GM12878 (cell line): ENCODE results near the gene PKLR. TPM values are rescaled to one million over a fixed set of nuclear protein-coding genes. Genes with fewer than 3 reads are reported as not detected.

Experiments used
- HCFC1 ChIP-seq: fragments of 150-350 bp; IDR thresholded peaks from 2 replicates; pipeline ENCODE4 v1.6.1; 2014; ENCODE audit warnings: low read length
- IRF5 ChIP-seq: fragments of 450-650 bp; IDR thresholded peaks from 2 replicates; pipeline ENCODE4 v1.6.1; 2017; ENCODE audit warnings: borderline replicate concordance
- JUNB ChIP-seq: IDR thresholded peaks from 2 replicates; pipeline ENCODE4 v1.6.1; 2016; ENCODE audit warnings: antibody characterized with exemption, mild to moderate bottlenecking
- KAT2A ChIP-seq: conservative IDR thresholded peaks from 2 replicates; pipeline ENCODE4 v1.6.1; 2011; ENCODE audit warnings: low read depth, low read length; ENCODE audit not compliant: control insufficient read depth
- MYB ChIP-seq: fragments of 150-350 bp; IDR thresholded peaks from 2 replicates; pipeline ENCODE4 v1.6.1; 2014; ENCODE audit warnings: mild to moderate bottlenecking, low read depth, low read length, borderline replicate concordance
- PKNOX1 ChIP-seq: fragments of 450-650 bp; IDR thresholded peaks from 2 replicates; pipeline ENCODE4 v1.6.1; 2016; ENCODE audit warnings: mild to moderate bottlenecking
- RB1 ChIP-seq: fragments of 450-650 bp; formaldehyde crosslinking; IDR thresholded peaks from 2 replicates; pipeline ENCODE4 v1.6.1; 2017; ENCODE audit warnings: mild to moderate bottlenecking, borderline replicate concordance
- RFX5 ChIP-seq: IDR thresholded peaks from 2 replicates; pipeline ENCODE4 v1.6.1; 2011; ENCODE audit warnings: low read depth, low read length, improper control_type of control experiment
- SIN3A ChIP-seq: IDR thresholded peaks from 2 replicates; pipeline ENCODE4 v1.6.1; 2012; ENCODE audit warnings: low read depth, low read length, improper control_type of control experiment
- SUZ12 ChIP-seq: fragments of 200-600 bp; sonication (generic); IDR thresholded peaks from one replicate; pipeline ENCODE4 v1.6.1; 2018; ENCODE audit warnings: antibody characterized with exemption, mild to moderate bottlenecking; ENCODE audit not compliant: unreplicated experiment
- ZBTB11 ChIP-seq: fragments of 450-650 bp; formaldehyde crosslinking; IDR thresholded peaks from 2 replicates; pipeline ENCODE4 v1.5.0; 2022; ENCODE audit warnings: mild to moderate bottlenecking, missing genetic modification characterization
- ZZZ3 ChIP-seq: IDR thresholded peaks from 2 replicates; pipeline ENCODE4 v1.6.1; 2011; ENCODE audit warnings: low read depth; ENCODE audit not compliant: control insufficient read depth, insufficient read length
- polyA plus RNA-seq, 11 experiments: library from polyadenylated mRNA; depleted of rRNA in 4 of 11; unstranded in 6 of 11; stranded (reverse) in 5 of 11; fragments of >200 nt; fragmentation: Nextera tagmentation in 4 of 11; fragmentation: Illumina TruSeq in 1 of 11; extraction: Ambion mirVana in 4 of 11; extraction: Trizol in 1 of 11; gene quantifications; 1 replicate in 1 of 11; 2 replicates in 10 of 11; pipeline versions ENCODE4 v1.2.1 to v1.2.3, GENCODE V29; 2011 to 2016; ENCODE audit warnings: inconsistent platforms in 2 of 11, missing spikeins in 2 of 11, low read depth in 1 of 11
- total RNA-seq, 4 experiments: library from RNA; depleted of rRNA in 3 of 4; stranded (reverse); fragments of >200 nt in 3 of 4; fragmentation: Illumina TruSeq in 1 of 4; extraction: Trizol in 1 of 4; gene quantifications; 2 replicates each; pipeline versions ENCODE4 v1.2.1 to v1.2.3, GENCODE V29; 2013 to 2021
- TF ChIP-seq, protein P1 (sequence below): fragments of 450-650 bp; formaldehyde crosslinking; IDR thresholded peaks from 2 replicates; pipeline ENCODE4 v1.4.0; 2022; ENCODE audit warnings: mild to moderate bottlenecking, moderate library complexity
- TF ChIP-seq, protein P2 (sequence below): fragments of 450-650 bp; IDR thresholded peaks from 2 replicates; pipeline ENCODE4 v1.6.1; 2017; ENCODE audit warnings: mild to moderate bottlenecking
- TF ChIP-seq, protein P3 (sequence below): IDR thresholded peaks from 2 replicates; pipeline ENCODE4 v1.6.1; 2012; ENCODE audit warnings: low read length, inconsistent platforms

PKLR gene
- total and polyA plus RNA-seq, 10 of the 15 experiments (the other 5 are each of a cell fraction or from before 2014, with no cell fraction given): 0.04 to 0.15 (median 0.08) TPM; not detected in 7

DNA sequence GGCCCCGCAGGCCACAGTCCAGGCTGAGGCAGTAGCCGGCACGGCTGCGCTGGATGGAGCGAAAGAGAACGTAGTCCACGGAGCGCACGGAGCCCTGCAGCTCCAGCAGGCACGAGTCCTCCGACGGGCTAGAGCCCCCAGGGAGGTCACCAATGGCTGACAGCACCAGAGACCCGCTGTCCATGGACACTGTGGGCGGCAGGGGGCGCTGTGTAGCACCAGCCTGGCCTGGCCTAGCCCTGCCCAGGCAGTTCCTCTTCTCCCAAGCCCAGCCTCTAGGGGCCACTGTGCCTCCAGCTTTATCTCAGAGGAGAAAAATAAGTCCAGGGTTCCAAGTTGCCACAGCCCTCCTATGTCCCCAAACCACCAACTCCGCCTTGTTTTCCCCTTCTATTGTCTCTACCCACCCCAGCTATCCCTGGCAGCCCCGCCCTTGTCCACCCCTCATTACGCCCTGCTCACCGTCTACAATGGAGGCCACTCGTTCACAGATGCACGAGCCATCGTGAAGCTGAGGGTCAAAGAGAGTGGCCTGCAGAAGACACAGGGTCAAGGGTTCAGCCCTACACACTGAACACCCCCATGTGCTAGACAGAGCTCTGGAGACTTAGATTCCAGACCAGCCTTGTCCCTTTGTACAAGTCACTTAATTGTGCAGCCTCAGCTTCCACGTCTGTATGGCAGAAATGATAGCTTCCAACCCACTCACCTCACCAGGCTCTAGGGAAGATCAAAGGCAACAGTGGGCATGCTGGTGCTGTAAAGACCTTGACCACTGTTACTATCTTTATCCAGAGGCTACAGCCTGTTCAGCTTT lies 50.4 kb downstream of the PKLR start (continued):
- TF ChIP-seq KAT2A (no peak), RFX5 (0 out of 2 replicates have a peak, but pooled peaks have one; percentile 36), RB1 (peak; percentile 85; the same call in 1 of the 2 replicates), SIN3A (no peak), PKNOX1 (peak; percentile 44; the same call in 1 of the 2 replicates), JUNB (no peak), IRF5 (no peak), SUZ12 (no peak), MYB (no peak), ZZZ3 (no peak), ZBTB11 (CRISPR knock-in tag) (no peak), HCFC1 (peak; percentile 36; the same call in 1 of the 2 replicates)
- TF ChIP-seq, protein P1, sequence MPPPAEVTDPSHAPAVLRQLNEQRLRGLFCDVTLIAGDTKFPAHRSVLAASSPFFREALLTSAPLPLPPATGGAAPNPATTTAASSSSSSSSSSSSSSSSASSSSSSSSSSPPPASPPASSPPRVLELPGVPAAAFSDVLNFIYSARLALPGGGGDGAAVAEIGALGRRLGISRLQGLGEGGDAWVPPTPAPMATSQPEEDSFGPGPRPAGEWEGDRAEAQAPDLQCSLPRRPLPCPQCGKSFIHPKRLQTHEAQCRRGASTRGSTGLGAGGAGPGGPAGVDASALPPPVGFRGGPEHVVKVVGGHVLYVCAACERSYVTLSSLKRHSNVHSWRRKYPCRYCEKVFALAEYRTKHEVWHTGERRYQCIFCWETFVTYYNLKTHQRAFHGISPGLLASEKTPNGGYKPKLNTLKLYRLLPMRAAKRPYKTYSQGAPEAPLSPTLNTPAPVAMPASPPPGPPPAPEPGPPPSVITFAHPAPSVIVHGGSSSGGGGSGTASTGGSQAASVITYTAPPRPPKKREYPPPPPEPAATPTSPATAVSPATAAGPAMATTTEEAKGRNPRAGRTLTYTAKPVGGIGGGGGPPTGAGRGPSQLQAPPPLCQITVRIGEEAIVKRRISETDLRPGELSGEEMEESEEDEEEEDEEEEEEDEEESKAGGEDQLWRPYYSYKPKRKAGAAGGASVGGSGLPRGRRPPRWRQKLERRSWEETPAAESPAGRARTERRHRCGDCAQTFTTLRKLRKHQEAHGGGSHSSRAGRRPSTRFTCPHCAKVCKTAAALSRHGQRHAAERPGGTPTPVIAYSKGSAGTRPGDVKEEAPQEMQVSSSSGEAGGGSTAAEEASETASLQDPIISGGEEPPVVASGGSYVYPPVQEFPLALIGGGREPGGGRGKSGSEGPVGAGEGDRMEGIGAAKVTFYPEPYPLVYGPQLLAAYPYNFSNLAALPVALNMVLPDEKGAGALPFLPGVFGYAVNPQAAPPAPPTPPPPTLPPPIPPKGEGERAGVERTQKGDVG (CRISPR knock-in tag): no peak
- TF ChIP-seq, protein P2, sequence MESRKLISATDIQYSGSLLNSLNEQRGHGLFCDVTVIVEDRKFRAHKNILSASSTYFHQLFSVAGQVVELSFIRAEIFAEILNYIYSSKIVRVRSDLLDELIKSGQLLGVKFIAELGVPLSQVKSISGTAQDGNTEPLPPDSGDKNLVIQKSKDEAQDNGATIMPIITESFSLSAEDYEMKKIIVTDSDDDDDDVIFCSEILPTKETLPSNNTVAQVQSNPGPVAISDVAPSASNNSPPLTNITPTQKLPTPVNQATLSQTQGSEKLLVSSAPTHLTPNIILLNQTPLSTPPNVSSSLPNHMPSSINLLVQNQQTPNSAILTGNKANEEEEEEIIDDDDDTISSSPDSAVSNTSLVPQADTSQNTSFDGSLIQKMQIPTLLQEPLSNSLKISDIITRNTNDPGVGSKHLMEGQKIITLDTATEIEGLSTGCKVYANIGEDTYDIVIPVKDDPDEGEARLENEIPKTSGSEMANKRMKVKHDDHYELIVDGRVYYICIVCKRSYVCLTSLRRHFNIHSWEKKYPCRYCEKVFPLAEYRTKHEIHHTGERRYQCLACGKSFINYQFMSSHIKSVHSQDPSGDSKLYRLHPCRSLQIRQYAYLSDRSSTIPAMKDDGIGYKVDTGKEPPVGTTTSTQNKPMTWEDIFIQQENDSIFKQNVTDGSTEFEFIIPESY: peak; percentile 36; the same call in 1 of the 2 replicates
- TF ChIP-seq, protein P3, sequence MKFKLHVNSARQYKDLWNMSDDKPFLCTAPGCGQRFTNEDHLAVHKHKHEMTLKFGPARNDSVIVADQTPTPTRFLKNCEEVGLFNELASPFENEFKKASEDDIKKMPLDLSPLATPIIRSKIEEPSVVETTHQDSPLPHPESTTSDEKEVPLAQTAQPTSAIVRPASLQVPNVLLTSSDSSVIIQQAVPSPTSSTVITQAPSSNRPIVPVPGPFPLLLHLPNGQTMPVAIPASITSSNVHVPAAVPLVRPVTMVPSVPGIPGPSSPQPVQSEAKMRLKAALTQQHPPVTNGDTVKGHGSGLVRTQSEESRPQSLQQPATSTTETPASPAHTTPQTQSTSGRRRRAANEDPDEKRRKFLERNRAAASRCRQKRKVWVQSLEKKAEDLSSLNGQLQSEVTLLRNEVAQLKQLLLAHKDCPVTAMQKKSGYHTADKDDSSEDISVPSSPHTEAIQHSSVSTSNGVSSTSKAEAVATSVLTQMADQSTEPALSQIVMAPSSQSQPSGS: no peak
